Measurements from ENCODE around the gene CHST4.

CHST4 gene

DNA sequence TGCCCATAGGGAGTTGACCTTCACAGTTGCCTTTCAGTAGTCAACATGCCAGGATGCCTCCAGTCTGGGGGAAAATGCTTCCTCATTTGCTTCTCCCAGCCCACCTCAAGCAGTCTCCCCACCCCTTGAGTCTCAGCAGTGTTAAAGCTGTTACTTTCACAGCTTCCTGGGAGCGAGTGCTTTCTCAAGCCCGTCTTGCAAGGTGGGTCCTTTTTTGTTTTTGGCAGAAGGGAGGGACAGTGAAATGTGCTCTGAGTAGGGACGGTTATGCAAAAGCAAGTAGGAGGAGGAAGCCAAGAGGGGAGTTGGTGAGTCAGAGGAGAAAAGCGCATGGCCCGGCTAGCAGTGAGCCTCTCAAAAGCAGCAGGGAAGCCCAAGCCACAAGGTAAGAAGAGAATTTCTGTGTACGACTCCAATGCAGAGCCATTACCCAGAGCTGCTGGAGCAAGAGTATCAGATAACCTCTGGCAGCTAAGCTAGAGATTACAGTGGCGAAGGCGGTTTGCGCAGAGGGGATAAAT is at the start of gene CHST4:
CHST4 (plus strand) TSS at position 316 of the 521 bp plus-strand sequence. CDS start 10,252 bp downstream, outside the sequence.
- no peak for TF ChIP-seq TAF1 (IDR thresholded peaks at IDR 0.05; ENCODE audit: low read depth)
- TF ChIP-seq EGR1 (IDR thresholded peaks at IDR 0.05): no peak
- TF ChIP-seq, protein P1, sequence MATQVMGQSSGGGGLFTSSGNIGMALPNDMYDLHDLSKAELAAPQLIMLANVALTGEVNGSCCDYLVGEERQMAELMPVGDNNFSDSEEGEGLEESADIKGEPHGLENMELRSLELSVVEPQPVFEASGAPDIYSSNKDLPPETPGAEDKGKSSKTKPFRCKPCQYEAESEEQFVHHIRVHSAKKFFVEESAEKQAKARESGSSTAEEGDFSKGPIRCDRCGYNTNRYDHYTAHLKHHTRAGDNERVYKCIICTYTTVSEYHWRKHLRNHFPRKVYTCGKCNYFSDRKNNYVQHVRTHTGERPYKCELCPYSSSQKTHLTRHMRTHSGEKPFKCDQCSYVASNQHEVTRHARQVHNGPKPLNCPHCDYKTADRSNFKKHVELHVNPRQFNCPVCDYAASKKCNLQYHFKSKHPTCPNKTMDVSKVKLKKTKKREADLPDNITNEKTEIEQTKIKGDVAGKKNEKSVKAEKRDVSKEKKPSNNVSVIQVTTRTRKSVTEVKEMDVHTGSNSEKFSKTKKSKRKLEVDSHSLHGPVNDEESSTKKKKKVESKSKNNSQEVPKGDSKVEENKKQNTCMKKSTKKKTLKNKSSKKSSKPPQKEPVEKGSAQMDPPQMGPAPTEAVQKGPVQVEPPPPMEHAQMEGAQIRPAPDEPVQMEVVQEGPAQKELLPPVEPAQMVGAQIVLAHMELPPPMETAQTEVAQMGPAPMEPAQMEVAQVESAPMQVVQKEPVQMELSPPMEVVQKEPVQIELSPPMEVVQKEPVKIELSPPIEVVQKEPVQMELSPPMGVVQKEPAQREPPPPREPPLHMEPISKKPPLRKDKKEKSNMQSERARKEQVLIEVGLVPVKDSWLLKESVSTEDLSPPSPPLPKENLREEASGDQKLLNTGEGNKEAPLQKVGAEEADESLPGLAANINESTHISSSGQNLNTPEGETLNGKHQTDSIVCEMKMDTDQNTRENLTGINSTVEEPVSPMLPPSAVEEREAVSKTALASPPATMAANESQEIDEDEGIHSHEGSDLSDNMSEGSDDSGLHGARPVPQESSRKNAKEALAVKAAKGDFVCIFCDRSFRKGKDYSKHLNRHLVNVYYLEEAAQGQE (IDR thresholded peaks at IDR 0.05; ENCODE audit: low read depth): no peak
- no peak for TF ChIP-seq CREB1 (IDR thresholded peaks at IDR 0.05; ENCODE audit: low read depth)

DNA sequence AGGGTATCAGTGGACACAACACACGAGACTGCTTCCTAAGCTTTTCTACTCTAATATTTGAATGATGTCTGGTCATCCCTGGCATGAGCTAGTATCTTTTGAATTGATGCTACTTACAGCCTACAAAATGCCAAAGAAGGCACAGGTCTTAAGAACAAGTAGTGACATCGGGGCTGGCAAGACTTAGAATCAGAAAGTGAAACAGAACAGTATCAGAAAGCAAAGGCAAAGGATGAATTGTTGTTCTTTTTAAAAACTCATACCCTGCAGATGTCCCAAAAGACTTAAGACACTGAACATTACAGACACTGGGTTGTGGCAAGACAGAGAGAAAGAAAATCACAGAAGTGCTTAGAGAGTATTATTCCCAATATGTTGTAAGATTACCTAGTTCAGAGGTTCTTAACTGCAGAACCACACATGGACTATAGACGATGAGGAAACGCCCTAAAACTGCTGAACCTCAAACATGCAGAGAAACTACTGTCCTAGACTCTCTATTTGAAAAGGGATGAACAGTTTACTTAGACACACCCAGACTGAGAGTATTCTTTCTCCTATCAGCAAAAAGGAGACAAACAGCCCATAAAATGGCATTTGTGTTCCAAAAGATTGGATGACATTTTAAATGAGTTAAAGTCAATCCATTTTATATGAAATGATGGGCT is 49.6 kb upstream of the CHST4 start:
- TF ChIP-seq ZBTB7A (IDR thresholded peaks at IDR 0.05; ENCODE audit: low read depth) (no peak), TEAD4 (IDR thresholded peaks at IDR 0.05) (no peak), TAF1 (IDR thresholded peaks at IDR 0.05; ENCODE audit: low read depth) (no peak), RAD21 (IDR thresholded peaks at IDR 0.05; ENCODE audit: low read depth) (no peak), FOXM1 (IDR thresholded peaks at IDR 0.05; ENCODE audit: borderline replicate concordance, low read depth) (no peak), NFIC (IDR thresholded peaks at IDR 0.05) (no peak), CREB1 (IDR thresholded peaks at IDR 0.05; ENCODE audit: low read depth) (no peak), TCF12 (IDR thresholded peaks at IDR 0.05; ENCODE audit: low read depth) (no peak), EP300 (IDR thresholded peaks at IDR 0.05; ENCODE audit: borderline replicate concordance) (no peak), EGR1 (IDR thresholded peaks at IDR 0.05) (no peak), CEBPB (IDR thresholded peaks at IDR 0.05) (no peak), YY1 (IDR thresholded peaks at IDR 0.05; ENCODE audit: low read depth) (no peak)
- TF ChIP-seq, protein P1 (IDR thresholded peaks at IDR 0.05; ENCODE audit: low read depth): no peak
- TF ChIP-seq, protein P2, sequence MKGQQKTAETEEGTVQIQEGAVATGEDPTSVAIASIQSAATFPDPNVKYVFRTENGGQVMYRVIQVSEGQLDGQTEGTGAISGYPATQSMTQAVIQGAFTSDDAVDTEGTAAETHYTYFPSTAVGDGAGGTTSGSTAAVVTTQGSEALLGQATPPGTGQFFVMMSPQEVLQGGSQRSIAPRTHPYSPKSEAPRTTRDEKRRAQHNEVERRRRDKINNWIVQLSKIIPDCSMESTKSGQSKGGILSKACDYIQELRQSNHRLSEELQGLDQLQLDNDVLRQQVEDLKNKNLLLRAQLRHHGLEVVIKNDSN (IDR thresholded peaks at IDR 0.05): no peak
- TF ChIP-seq, protein P3, sequence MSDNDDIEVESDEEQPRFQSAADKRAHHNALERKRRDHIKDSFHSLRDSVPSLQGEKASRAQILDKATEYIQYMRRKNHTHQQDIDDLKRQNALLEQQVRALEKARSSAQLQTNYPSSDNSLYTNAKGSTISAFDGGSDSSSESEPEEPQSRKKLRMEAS (IDR thresholded peaks at IDR 0.05): no peak

DNA sequence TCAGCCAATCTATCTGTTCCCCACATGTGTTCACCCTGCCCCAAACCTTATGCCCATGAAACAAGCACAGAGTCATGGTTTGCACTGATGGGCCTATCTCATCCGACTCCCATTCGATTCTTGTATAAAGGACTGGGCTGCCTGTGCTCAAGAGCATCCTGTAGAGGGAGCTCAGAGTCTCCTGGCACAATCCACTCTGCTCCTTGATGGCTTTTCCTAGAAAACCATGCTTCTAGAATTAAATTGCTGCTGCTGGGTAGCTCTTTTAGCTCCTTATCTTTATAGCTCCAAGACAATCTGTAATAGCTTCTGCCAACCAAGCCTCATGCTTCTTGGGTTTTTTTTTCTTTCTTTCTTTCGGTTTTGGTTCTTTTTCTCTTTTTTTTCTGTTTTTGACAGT is 46.8 kb upstream of the CHST4 start:
- TF ChIP-seq TCF12 (IDR thresholded peaks at IDR 0.05; ENCODE audit: low read depth) (no peak), RAD21 (IDR thresholded peaks at IDR 0.05; ENCODE audit: low read depth) (peak; percentile 45)

DNA sequence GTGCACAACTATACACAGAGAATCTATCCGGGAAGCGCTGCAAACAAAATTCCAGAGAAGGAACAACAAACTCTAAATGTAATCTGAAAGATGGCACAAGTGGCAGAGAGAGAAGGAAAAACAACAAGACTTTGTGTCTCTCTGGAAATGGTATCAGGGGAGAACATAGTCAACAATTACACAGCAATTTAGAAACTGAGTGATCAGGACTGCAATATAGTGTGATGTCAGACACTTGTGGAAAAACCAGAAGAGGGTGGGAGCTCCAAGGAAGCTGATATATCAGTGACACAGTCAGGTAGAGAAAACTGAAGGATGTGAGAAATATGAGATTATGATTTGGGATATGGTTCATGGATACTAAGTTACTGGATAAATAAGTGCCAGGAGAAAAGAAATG is 45.3 kb upstream of the CHST4 start:
- TF ChIP-seq RAD21 (IDR thresholded peaks at IDR 0.05; ENCODE audit: low read depth): no peak
- no peak for TF ChIP-seq FOXM1 (IDR thresholded peaks at IDR 0.05; ENCODE audit: borderline replicate concordance, low read depth)
- no peak for TF ChIP-seq TCF12 (IDR thresholded peaks at IDR 0.05; ENCODE audit: low read depth)
- no peak for TF ChIP-seq TEAD4 (IDR thresholded peaks at IDR 0.05)
- TF ChIP-seq EP300 (IDR thresholded peaks at IDR 0.05; ENCODE audit: borderline replicate concordance): no peak
- TF ChIP-seq YY1 (IDR thresholded peaks at IDR 0.05; ENCODE audit: low read depth): no peak
- no peak for TF ChIP-seq EGR1 (IDR thresholded peaks at IDR 0.05)
- no peak for TF ChIP-seq NFIC (IDR thresholded peaks at IDR 0.05)
- TF ChIP-seq, protein P1 (IDR thresholded peaks at IDR 0.05; ENCODE audit: low read depth): no peak

DNA sequence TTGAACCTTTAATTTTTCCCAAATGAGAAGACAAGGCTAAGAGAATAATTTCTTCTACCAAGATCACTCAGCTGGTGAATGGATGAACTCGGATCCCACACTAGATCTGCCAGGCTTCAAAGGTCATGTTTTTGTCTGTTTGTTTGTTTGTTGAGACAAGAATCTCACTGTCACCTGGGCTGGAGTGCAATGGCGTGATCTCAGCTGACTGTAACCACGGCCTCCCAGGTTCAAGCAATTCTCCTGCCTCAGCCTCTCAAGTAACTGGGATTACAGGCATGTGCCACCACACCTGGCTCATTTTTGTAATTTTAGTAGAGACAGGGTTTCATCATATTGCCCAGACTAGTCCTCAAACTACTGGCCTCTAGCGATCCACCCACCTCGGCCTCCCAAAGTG is 43.7 kb upstream of the CHST4 start:
- TF ChIP-seq ZBTB7A (IDR thresholded peaks at IDR 0.05; ENCODE audit: low read depth) (no peak), YY1 (IDR thresholded peaks at IDR 0.05; ENCODE audit: low read depth) (no peak), TAF1 (IDR thresholded peaks at IDR 0.05; ENCODE audit: low read depth) (no peak), EP300 (IDR thresholded peaks at IDR 0.05; ENCODE audit: borderline replicate concordance) (no peak), TCF12 (IDR thresholded peaks at IDR 0.05; ENCODE audit: low read depth) (no peak), RAD21 (IDR thresholded peaks at IDR 0.05; ENCODE audit: low read depth) (no peak)
- TF ChIP-seq, protein P2 (IDR thresholded peaks at IDR 0.05): no peak

All from Ishikawa (cell line).